ENCODE results near the gene KIF26B.
"Not testable (repeated sequence)": the region's sequence is repeated elsewhere in the genome, so short reads cannot be mapped to it uniquely, and the experiment has no call there.

Gene KIF26B

DNA sequence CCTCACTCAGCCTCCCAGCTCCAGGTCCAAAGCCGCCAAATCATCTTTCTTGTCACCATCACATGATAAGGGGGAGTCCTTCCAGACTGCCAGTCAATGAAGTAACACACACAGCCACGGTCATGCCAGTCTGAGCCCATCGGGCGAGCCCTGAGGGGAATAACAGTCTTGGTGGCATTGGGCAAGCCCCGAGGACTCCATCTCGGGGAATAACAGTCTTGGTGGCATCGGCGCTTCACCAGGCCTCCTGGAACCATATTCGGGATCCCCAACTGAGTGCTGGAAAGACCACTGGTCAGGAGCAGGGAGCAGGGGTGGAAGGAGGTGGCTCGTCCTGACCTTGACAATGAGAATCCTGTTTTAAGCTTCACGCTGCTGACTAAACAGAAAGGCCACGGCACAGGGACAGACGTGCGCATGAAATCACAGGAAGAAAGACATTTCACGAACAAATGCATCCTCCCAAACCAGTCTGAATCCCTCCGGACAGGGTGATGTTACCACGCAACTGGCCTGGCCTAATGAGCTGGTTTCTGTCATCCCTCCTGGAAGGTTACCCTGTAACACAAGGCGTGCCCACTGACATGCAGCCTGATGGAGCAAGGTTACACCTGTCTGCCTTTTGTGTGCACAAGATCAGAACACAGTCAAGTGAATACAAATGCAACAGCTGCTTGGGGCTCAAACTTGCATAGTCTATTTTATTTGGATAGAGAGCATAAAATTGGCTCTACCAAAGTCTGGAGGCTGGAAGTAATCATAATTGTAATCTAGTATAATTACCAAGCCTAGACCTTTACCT lies 517.4 kb downstream of the KIF26B start:
- DNase-seq = no peak

DNA sequence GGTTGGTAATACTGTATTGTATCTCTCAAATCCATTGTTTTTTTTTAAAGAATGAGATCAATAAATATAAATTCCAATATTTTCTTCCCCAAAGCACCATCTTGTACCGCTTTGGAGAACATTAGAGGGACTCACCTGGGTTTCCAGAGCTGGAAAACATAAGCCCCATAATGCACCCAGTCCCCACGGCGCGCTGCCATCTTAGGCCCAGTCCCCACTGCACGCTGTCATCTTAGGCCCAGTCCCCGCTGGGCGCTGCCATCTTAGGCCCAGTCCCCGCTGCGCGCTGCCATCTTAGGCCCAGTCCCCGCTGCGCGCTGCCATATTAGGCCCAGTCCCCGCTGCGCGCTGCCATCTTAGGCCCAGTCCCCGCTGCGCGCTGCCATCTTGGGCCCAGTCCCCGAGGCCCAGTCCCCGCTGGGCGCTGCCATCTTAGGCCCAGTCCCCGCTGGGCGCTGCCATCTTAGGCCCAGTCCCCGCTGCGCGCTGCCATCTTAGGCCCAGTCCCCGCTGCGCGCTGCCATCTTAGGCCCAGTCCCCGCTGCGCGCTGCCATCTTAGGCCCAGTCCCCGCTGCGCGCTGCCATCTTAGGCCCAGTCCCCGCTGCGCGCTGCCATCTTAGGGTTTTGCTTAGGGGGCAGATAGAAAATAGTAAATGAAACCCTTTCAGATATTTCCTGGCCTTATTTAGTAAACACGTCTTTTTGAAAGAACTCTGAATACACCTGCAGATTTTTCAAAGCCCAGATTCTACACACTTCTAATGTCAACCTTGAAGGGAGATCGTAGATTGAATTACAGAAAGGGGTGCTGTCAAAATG lies 518.3 kb downstream of the KIF26B start:
- not testable (repeated sequence) for DNase-seq

- DNase-seq = no peak
Observed at GRCh38 chr1:245673881-245674414, 519.2 kb downstream of the KIF26B start.

- no peak for DNase-seq
Observed at GRCh38 chr1:245677461-245678240, 522.9 kb downstream of the KIF26B start.

DNA sequence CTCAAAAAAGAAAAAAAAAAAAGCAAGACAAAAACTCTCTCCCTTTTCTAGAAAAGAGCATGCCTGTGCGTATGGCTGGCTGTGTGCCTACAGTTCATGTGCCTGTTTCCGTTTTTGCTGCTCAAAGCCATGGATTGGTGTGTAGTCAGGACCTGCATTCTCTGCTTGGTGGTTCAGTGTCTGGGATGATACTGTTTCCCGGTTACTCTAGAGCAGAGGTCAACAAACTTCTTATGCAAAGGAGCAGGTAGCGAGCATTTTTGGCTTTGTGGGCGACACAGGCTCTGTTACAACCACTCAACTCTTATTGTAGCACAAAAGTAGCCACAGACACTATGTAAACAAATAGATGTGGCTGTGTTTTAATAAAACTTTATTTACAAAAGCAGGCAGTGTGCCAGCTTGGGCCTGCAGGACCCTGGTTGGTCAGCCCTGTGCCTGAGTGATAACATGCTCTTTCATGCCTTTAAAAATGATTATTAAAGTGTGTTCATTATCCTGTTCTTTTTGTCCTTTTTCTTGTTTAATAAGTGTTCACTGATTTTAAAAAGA lies 524.2 kb downstream of the KIF26B start:
- no peak for DNase-seq

DNA sequence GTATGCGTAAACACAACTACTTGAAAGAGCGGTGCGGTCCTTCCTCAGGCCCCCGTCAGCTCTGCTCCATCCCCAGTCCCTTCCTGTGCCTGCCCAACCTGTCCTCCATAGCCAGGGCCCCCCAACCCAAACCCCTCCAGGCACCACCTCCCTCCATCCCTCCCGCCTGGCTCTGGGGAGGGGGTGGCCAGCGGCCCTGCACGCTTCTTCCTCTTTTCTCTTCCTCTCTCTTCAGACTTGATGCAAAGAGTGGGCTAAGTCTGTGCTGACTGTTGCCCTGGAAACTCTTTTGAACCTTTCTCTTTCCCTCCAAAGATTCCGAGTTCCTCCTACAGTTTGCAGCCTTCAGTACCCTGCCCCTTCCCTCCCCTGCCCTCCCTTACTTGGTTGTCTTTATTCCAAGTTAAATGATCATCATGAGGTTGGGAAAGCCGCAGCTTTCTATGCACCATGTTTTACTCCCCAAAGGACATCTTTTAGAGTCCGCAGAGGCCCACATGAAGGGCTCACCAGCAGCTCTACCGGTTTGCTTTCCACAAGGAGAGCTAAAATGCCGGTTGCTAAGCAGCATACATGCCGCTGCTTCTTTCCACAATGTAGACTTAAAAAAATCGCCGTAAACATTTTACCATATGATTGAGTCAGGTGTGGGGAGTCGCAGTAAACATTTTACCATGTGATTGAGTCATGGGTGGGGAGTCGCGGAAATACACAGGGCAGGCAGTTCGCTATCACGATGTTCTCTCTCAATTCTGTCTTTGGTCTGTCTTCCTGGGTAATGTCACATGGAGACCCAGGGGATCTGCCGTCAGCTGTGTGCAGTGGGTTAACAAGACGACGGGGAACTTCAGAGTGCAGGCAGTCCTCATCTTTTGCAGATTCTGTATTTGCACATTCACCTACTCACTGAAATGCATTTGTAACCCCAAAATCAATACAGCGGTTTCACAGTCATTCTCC lies 525.3 kb downstream of the KIF26B start:
- no peak for DNase-seq

- no peak for DNase-seq
Observed at GRCh38 chr1:245682638-245683628, 528.1 kb downstream of the KIF26B start.

GRCh38 chr1:245683676-245684075 lies 528.9 kb downstream of the KIF26B start:
- no peak for DNase-seq

GRCh38 chr1:245684166-245684565 lies 529.4 kb downstream of the KIF26B start:
- no peak for DNase-seq

GRCh38 chr1:245684571-245684970 lies 529.8 kb downstream of the KIF26B start:
- DNase-seq = no peak

DNA sequence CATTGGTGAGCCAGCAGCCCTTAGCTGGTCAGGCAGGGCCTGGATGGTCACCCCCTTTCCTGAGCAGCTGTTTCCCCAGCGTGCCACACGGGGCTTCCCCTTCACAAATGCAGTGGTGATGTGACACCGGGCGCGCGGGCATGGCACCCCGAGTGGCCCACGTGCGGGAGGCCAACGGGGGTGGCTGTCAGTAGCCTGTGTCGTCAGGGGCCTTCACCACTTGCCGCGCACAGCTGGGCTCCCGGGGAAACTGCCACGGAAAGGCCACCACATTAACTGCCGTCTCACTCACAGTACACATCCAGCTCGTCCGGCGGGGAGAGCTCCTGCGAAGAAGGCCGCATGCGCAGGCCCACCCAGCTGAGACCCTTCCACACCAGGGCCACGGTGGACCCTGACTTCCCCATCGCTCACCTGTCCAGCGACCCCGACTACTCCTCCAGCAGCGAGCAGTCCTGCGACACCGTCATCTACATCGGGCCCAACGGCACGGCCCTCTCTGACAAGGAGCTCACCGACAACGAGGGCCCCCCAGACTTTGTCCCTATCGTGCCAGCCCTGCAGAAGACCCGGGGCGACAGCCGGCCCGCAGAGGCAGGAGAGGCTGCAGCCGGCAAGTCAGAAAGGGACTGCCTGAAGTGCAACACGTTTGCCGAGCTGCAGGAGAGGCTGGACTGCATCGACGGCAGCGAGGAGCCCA lies 530.5 kb downstream of the KIF26B start:
- DNase-seq = no peak

GRCh38 chr1:245686006-245686405 lies 531.2 kb downstream of the KIF26B start:
- no peak for DNase-seq

GRCh38 chr1:245686446-245687030 lies 531.8 kb downstream of the KIF26B start:
- DNase-seq = no peak

- DNase-seq = no peak
Observed at GRCh38 chr1:245687152-245687635, 532.4 kb downstream of the KIF26B start.

DNA sequence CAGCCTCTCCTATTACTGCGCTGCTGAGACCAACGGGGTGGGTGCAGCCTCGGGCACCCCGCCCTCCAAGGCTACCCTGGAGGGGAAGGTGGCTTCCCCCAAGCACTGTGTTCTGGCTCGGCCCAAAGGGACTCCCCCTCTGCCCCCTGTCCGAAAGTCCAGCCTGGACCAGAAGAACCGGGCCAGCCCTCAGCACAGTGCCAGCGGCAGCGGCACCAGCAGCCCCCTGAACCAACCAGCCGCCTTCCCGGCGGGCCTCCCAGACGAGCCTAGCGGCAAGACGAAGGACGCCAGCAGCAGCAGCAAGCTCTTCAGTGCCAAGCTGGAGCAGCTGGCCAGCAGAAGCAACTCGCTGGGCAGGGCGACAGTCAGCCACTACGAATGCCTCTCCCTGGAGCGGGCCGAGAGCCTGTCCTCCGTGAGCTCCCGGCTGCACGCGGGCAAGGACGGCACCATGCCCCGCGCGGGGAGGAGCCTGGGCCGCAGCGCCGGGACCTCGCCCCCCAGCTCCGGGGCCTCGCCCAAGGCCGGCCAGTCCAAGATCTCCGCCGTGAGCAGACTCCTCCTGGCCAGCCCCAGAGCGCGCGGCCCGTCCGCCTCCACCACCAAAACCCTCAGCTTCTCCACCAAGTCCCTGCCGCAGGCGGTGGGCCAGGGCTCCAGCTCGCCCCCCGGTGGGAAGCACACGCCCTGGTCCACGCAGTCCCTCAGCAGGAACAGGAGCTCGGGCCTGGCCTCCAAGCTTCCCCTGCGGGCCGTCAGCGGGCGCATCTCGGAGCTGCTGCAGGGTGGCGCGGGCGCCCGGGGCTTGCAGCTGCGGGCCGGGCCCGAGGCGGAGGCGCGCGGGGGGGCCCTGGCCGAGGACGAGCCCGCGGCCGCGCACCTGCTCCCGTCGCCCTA lies 533.1 kb downstream of the KIF26B start:
- DNase-seq = no peak

- no peak for DNase-seq
Observed at GRCh38 chr1:245688536-245689453, 534.0 kb downstream of the KIF26B start.

All from GF-D8 (cell line).